Kidney epithelial cell (primary cell): ENCODE measurements around the gene PXDN. TPM values are rescaled to one million over a fixed set of nuclear protein-coding genes. Genes with fewer than 3 reads are reported as not detected.

Experiments
- DNase-seq: peaks from one replicate; pipeline ENCODE4 v3.0.0-alpha.2; 2010; ENCODE audit warnings: low read depth
- H3K27me3 ChIP-seq: 2 replicates; pipeline ENCODE4 v1.6.0; 2011; ENCODE audit warnings: low read length; ENCODE audit not compliant: control insufficient read depth, insufficient read depth
- H3K36me3 ChIP-seq: 2 replicates; pipeline ENCODE4 v1.5.1; 2011; ENCODE audit warnings: low read length; ENCODE audit not compliant: control insufficient read depth, insufficient read depth
- H3K4me3 ChIP-seq: 2 replicates; pipeline ENCODE4 v1.5.1; 2011; ENCODE audit warnings: low read depth, mild to moderate bottlenecking, control low read depth, low read length
- CTCF ChIP-seq: IDR thresholded peaks from 2 replicates; pipeline ENCODE4 v1.5.1; 2011; ENCODE audit warnings: mild to moderate bottlenecking, moderate library complexity, low read length, control low read depth, inconsistent platforms; ENCODE audit not compliant: insufficient read depth, poor library complexity, severe bottlenecking
- total RNA-seq: library from RNA; depleted of rRNA; stranded (reverse); fragments of >200 nt; gene quantifications from 2 replicates; pipeline ENCODE4 v1.2.3, GENCODE V29; 2015

The PXDN gene
- total RNA-seq, 1 donor from 2014 or later: 287 TPM

- no peak for TF ChIP-seq CTCF
- Histone ChIP-seq H3K4me3 (no peak overlapping the region), H3K36me3 (peaks cover 4% of the 10 kb centered on the region), H3K27me3 (no peaks in the 10 kb centered on the region)
- no peak for DNase-seq
These were observed 96.7 kb downstream of the PXDN start for GRCh38 chr2:1647417-1648240.

- H3K27me3 ChIP-seq: no peaks in the 10 kb centered on the region
- no peak overlapping the region for H3K4me3 ChIP-seq
- no peak for DNase-seq
- peaks cover 3% of the 10 kb centered on the region for H3K36me3 ChIP-seq
- TF ChIP-seq CTCF: no peak
These were observed 98.4 kb downstream of the PXDN start for GRCh38 chr2:1645761-1646476.

- Histone ChIP-seq H3K27me3 (no peaks in the 10 kb centered on the region), H3K36me3 (peaks cover 3% of the 10 kb centered on the region), H3K4me3 (no peak overlapping the region)
- no peak for DNase-seq
- TF ChIP-seq CTCF: no peak
These were observed 99.9 kb downstream of the PXDN start for GRCh38 chr2:1644427-1644826.

GRCh38 chr2:1642993-1643619 lies 101.2 kb downstream of the PXDN start:
- no peaks in the 10 kb centered on the region for H3K27me3 ChIP-seq
- no peak overlapping the region for H3K4me3 ChIP-seq
- DNase-seq: no peak
- H3K36me3 ChIP-seq: peaks cover 4% of the 10 kb centered on the region
- TF ChIP-seq CTCF: no peak

GRCh38 chr2:1642066-1642861 lies 102.1 kb downstream of the PXDN start:
- TF ChIP-seq CTCF: no peak
- H3K4me3 ChIP-seq: no peak overlapping the region
- no peaks in the 10 kb centered on the region for H3K27me3 ChIP-seq
- no peak for DNase-seq
- peaks cover 3% of the 10 kb centered on the region for H3K36me3 ChIP-seq
